ENCODE data around the gene RBM4.
A peak's percentile ranks its signal among the peaks of the same experiment; 100 is the strongest.
"Not testable (repeated sequence)": the region's sequence is repeated elsewhere in the genome, so short reads cannot be mapped to it uniquely, and the experiment has no call there.

Gene RBM4, protein sequence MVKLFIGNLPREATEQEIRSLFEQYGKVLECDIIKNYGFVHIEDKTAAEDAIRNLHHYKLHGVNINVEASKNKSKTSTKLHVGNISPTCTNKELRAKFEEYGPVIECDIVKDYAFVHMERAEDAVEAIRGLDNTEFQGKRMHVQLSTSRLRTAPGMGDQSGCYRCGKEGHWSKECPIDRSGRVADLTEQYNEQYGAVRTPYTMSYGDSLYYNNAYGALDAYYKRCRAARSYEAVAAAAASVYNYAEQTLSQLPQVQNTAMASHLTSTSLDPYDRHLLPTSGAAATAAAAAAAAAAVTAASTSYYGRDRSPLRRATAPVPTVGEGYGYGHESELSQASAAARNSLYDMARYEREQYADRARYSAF

DNA sequence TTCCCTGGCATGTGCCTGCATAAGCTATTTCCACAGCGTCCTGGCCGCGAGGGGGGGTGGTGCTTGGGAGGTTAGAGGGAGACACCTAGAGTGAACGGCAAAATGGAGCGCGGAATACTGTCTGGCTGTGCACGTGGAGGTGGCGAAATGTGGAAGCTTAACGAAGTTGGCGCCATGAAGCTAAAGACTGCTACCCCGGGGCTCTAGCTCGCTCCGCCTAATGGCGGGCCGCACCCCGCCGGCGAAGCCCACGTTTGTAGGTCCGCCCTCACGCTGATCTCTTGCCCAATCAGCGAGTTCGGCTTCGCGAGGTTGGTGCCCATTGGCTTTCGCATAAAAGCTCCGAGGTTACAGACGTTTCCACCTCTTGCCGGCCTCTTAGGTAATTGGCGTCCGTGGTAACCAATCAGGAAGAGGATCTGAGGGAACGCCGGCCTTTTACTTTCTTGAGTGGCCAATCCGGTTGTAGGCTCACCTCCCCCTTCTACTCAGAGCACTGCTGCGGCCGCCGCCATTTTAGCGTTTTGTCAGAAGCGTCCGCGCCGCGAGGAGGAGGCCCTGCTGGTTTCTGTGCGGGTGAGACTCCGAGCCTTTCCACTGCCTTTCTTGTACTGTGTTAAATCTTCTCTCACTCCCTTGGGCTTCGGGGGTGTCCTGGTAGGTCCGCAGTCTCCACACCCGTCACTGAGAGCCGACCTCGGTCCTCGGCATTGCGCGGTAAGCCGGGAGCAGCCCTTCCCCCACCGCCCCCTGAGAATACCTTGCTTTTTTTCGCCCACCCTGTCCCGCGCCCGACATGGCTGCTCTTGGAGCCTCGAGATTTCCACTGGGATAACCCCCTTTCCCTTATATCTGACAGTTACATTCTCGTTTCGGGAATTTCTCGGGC lies at the start of gene RBM4:
TSS of gene RBM4 (plus strand) at position 527 of the 889 bp plus-strand sequence. CDS start 1,009 bp downstream, outside the sequence.
- DNase-seq = peak; percentile 92

- DNase-seq = not testable (repeated sequence)
Observed at GRCh38 chr11:66589315-66589714, 49.2 kb upstream of the RBM4 start.

DNA sequence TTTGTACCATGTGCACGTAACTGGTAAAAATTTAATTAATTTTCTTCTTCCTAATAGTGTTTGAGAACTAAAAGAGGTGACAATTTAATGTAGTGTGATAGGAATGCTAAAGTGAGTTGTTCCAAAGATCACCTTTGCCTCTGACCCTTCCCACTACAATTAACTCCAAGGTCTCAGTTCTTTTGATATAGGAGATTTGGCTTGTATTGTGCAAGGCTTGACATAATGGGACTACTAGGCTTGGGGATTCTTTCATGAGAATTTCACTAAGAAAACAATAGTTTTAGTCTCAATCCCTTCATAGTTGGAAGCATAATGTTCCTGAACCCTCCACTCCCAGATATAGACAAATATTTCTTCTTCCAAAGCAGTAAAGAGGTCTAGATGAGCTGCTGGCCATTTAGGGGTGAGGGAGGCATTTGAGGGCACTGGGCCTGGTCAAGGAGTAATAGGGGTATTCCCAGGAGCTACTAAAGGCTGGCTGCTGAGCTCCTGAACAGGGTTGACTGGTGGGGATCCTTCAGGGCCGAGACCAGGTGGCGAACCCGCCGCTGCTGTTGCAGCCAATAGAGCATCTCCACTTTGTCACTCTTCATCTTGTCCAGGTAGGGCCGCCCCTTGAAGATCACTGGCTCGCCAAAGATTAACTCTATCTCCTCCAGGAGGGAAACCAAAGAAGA lies 48.4 kb upstream of the RBM4 start:
- no peak for DNase-seq

GRCh38 chr11:66591175-66591574 lies 47.3 kb upstream of the RBM4 start:
- DNase-seq = no peak

- DNase-seq = peak; percentile 97
Observed at GRCh38 chr11:66592457-66593302, 45.8 kb upstream of the RBM4 start, which contains the start of the genes CCDC87 and CCS. TSS of gene CCDC87 (minus strand) at chr11:66593063. CDS start at chr11:66593015, 48 bp downstream. TSS of gene CCS (plus strand) at chr11:66593185. CDS start at chr11:66593262, 77 bp downstream.

GRCh38 chr11:66593303-66593635 lies 45.2 kb upstream of the RBM4 start:
- DNase-seq = no peak

DNA sequence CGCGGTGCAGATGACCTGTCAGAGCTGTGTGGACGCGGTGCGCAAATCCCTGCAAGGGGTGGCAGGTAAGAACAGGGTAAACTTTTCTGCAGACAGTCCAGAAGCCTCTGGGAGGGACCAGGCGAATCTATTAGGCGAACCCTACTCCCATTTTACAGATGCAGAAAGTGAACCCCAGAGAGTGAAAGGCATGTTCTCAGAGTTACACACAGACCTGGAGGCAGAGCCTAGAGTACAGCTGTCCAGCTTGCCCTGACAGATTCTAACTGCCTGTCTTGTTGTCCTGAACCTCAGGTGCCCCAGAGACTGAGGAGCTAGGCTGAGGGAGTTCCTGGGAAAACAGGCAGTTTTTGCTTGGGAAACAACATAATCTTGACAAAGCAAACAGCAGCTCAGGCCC lies 44.9 kb upstream of the RBM4 start:
- no peak for DNase-seq

DNA sequence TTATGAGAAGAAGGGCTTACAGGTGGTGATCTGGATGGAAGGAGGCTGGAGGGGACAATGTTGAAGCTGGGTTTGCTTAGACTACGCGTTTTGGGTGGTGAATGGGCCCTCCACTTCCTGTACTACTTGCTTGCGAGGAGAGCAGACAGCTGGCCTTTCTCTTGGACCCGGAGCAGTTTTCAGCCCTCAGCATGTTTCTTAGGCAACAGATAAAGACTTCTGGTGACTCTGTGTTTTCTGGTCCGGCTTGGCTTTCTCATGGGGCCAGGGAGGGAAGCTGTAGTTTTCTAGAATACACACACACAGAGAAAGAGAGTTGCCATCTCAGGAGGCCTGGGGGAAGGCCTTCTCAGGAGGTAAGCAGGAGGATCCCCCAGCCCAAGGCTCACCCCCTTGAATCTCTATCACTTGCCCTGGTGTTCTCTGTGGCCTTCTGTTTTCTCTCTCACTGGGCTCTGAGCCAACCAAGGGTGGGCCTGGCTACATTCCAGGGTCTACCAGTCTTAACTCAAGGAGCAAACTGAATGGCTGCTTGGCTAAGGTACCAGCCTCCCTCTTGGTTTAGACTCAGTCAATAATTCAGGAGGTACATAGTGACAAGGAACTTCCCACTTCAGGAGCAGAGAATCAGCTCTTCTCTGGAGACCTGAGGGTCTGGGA lies 43.1 kb upstream of the RBM4 start:
- no peak for DNase-seq

DNA sequence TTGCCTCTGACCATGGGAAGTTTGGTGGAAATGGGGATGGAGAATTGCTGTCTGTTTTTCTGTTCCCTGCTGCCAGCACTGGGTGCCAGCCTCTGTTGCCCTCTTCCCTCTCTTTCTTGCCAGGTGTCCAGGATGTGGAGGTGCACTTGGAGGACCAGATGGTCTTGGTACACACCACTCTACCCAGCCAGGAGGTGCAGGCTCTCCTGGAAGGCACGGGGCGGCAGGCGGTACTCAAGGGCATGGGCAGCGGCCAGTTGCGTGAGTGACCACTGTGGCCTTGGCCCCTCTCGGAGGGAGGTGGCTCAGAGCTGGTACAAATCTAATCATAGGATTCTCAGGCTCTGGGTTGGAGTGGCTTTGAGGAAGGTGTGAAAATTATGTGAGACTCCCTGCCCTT lies 39.5 kb upstream of the RBM4 start:
- DNase-seq = no peak

DNA sequence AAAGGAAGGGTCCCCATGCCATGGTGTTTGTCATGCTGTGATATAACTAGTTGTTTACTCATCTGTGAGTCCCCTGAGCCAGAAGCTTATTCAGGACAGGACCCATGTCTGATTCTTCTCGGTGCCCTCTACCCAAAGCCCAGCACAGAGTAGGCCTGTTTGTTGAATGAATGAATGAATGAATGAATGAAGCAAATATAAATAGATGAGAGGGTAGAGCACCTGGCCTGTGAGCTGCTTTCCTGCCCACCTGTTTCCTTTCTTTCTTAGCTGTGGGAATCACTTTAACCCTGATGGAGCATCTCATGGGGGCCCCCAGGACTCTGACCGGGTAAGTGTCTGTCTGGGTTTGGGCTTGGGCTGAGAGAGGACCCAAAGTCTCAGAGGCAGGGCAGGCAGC lies 38.3 kb upstream of the RBM4 start:
- no peak for DNase-seq

- no peak for DNase-seq
Observed at GRCh38 chr11:66600631-66601233, 37.8 kb upstream of the RBM4 start.

GRCh38 chr11:66603072-66603471 lies 35.4 kb upstream of the RBM4 start:
- DNase-seq = no peak

GRCh38 chr11:66604155-66604554 lies 34.3 kb upstream of the RBM4 start:
- DNase-seq = no peak

DNA sequence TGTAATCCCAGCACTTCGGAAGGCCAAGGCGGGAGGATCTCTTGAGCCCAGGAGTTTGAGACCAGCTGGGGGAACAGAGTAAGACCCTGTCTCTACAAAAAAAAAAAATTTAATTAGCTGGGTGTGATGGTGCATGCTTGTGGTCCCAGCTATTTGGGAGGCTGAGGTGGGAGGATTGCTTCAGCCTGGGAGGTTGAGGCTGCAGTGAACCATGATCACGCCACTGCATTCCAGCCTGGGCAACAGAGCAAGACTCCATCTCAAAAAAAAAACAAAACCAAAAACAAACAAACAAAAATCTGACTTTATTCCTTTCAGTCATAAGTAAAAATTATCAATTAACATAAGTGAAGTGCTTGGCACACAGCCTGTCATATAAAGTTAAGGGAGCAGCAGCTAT lies 31.9 kb upstream of the RBM4 start:
- DNase-seq = not testable (repeated sequence)

DNA sequence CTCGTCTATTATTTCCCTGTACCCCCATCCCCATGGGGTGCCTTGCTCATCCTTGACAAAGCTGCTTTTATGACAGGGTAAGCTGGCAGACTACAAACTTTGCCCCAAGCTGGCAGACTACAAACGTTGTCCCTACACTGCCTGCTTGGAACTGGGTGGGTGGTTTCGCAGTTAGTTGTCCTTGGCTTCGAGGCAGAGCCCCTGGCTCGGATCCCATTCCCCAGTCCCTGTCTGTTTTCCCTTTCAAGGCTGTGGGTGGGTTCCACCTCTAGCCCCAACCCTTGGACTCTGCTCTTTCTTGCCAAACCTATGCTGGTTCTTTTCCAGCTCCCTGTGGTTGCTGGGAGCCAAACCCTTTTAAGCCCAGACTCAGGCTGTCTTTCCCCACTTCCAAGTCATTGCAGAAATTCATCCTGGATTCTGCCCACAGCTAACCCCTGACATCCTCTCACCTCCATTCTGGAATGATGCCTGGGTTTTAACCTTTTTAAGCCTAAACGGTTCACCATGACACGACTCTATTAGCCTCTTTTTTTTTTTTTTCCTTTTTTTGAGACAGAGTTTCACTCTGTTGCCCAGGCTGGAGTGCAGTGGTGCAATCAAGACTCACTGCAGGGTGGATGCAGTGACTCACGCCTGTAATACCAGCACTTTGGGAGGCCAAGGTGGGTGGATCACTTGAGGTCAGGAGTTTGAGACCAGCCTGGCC lies 31.2 kb upstream of the RBM4 start:
- DNase-seq = no peak

- no peak for DNase-seq
Observed at GRCh38 chr11:66609721-66610617, 28.5 kb upstream of the RBM4 start.

DNA sequence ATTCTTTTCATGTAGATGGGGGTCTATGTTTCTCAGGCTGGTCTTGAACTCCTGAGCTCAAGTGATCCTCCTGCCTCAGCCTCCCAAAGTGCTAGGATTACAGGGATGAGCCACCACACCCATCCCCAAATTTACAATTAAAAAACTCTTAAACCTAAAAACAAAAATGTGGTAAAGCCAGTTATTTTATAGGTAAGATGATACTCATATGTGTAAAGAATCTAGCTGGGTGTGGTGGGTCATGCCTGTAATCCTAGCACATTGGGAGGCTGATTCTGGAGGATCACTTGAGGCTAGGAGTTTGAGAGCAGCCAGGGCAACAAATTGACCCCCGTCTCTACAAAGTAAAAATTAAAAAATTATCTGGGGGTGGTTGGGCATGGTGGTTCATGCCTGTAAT lies 26.0 kb upstream of the RBM4 start:
- no peak for DNase-seq

DNA sequence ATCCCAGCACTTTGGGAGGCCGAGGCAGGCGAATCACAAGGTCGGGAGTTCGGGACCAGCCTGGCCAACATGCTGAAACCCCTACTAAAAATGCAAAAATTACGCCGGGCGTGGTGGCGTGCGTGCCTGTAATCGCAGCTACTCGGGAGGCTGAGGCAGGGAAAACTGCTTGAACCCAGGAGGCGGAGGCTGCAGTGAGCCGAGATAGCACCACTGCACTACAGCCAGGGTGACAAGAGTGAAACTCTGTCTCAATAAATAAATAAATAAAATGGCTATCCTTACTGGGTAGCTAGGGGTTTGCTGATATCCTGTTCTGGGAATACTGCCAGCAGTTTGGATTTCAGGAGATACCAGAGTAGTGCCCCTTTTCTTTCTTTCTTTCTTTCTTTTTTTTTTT lies 24.4 kb upstream of the RBM4 start:
- DNase-seq = no peak

DNA sequence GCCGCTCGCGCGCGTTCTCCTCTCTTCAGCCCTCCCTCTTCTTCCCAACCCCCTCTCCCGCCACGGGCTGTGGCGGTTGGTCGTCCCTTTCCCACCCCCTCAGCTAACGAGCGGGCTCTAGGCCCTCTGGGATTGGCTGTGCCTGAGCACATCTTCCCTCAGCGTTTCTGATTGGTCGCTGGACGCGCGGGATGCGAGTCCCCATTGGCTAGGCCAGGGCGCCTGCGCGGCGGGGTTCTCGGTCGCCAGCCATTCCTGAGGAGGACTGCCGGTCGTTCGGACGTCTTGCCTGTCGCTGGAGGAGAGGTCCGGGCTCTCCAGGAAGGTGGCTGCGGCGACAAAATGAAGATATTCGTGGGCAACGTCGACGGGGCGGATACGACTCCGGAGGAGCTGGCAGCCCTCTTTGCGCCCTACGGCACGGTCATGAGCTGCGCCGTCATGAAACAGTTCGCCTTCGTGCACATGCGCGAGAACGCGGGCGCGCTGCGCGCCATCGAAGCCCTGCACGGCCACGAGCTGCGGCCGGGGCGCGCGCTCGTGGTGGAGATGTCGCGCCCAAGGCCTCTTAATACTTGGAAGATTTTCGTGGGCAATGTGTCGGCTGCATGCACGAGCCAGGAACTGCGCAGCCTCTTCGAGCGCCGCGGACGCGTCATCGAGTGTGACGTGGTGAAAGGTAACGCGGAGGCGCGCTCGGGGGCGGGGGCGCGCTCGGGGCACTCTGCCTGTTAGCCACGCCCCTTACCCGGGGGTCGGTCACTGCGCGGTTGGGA lies 21.9 kb upstream of the RBM4 start, which contains the start of gene RBM14:
TSS of gene RBM14 (plus strand) at position 252 of the 776 bp plus-strand sequence. CDS start at position 343, 91 bp downstream.
- DNase-seq = peak; percentile 98

All from activated effector memory CD4-positive, alpha-beta T cell treated with Interleukin-2 at 50 U/mL for 16 hours (primary cell).